AG09309 (cell line): ENCODE results near the gene WDR82.

Experiments
- DNase-seq: peaks from one replicate; pipeline ENCODE4 v3.0.0-alpha.2; 2010; ENCODE audit warnings: low read depth
- H3K4me3 ChIP-seq: 2 replicates; pipeline ENCODE4 v1.5.1; 2011; ENCODE audit warnings: mild to moderate bottlenecking, low read depth, low read length, moderate library complexity; ENCODE audit not compliant: control insufficient read depth
- CTCF ChIP-seq: IDR thresholded peaks from 2 replicates; pipeline ENCODE4 v1.5.1; 2011; ENCODE audit warnings: mild to moderate bottlenecking, low read depth, low read length, inconsistent platforms; ENCODE audit not compliant: insufficient read depth, control insufficient read depth; ENCODE audit errors: missing control alignments

WDR82 gene

GRCh38 chr3:52308308-52308707 is 29.9 kb upstream of the WDR82 start:
- no peak for DNase-seq
- H3K4me3 ChIP-seq: no peak overlapping the region
- no peak for TF ChIP-seq CTCF

- no peak overlapping the region for H3K4me3 ChIP-seq
- no peak for DNase-seq
- no peak for TF ChIP-seq CTCF
These were observed 28.5 kb upstream of the WDR82 start for GRCh38 chr3:52306978-52307377.

- H3K4me3 ChIP-seq: no peak overlapping the region
- DNase-seq: no peak
These were observed 27.5 kb upstream of the WDR82 start for GRCh38 chr3:52305926-52306325.

GRCh38 chr3:52303811-52304210 is 25.4 kb upstream of the WDR82 start:
- no peak overlapping the region for H3K4me3 ChIP-seq
- TF ChIP-seq CTCF: no peak
- DNase-seq: no peak

More at GRCh38 chr3:52305926-52306325, 27.5 kb upstream of the WDR82 start:
- TF ChIP-seq CTCF: no peak

- DNase-seq: no peak
- no peak for TF ChIP-seq CTCF
- H3K4me3 ChIP-seq: no peak overlapping the region
These were observed 24.1 kb upstream of the WDR82 start for GRCh38 chr3:52302426-52303145.

GRCh38 chr3:52299879-52300611 is 21.6 kb upstream of the WDR82 start:
- DNase-seq: no peak
- no peak for TF ChIP-seq CTCF
- no peak overlapping the region for H3K4me3 ChIP-seq
